ENCODE data around the gene SLC6A15.

DNA sequence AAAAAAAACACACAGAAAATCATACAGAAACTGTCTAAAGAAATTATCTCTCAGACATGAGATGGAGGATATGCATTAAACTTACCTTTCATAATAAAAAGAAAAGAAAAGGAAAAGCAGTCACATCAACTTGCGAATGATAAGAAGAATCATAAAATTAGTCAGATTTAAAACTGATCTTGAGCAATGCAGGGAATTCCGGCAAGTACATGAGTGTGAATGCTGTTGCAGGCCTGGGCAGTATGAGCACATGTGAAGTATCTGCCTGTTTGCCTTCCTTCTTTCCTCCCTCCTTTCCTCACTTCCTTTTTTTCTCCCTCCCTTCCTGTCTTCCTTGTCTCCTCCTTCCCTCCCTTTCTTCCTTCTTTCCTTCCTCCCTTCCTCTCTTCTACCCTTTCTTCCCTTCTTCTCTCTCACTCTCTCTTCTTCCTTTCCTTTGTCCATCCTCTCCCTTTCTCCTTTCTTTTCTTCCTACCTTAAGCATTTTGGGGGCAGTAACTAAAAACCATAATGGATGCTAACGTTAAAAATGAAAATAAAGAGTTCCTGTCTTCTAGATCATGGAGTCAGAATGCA is 38.5 kb upstream of the SLC6A15 start:
- TF ChIP-seq EZH2 (IDR thresholded peaks at IDR 0.05; ENCODE audit: borderline replicate concordance, insufficient read depth, low read depth, low read length, poor library complexity, severe bottlenecking), result no peak
- TF ChIP-seq, protein P1, sequence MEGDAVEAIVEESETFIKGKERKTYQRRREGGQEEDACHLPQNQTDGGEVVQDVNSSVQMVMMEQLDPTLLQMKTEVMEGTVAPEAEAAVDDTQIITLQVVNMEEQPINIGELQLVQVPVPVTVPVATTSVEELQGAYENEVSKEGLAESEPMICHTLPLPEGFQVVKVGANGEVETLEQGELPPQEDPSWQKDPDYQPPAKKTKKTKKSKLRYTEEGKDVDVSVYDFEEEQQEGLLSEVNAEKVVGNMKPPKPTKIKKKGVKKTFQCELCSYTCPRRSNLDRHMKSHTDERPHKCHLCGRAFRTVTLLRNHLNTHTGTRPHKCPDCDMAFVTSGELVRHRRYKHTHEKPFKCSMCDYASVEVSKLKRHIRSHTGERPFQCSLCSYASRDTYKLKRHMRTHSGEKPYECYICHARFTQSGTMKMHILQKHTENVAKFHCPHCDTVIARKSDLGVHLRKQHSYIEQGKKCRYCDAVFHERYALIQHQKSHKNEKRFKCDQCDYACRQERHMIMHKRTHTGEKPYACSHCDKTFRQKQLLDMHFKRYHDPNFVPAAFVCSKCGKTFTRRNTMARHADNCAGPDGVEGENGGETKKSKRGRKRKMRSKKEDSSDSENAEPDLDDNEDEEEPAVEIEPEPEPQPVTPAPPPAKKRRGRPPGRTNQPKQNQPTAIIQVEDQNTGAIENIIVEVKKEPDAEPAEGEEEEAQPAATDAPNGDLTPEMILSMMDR (IDR thresholded peaks at IDR 0.05), result no peak

All from B cell (primary cell).